ENCODE results near the gene S100A7A. TPM values are rescaled to one million over a fixed set of nuclear protein-coding genes. Genes with fewer than 3 reads are reported as not detected.

The S100A7A gene
- total and polyA plus RNA-seq, 2 donors (not counting 3 experiments of a cell fraction or from before 2014, with no cell fraction given), result not detected

DNA sequence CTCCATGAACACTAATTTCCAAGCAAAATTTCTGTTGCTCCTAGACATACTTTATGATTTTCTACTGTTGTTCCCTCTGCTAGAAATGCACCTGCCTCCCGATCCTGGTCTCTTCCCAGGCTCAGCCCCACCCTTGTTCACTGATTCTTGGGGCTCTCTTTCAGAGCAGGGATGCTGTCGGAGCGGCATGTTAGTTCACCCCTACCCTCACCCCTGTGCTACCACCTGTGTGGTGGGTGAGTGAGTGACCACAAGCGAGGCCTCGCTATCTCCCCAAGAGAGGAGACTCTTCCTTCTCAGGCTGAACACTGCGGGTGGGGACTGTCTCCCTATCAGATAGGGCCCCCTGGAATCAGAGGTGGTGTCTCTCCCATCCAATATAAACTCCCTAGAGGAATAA lies 20.5 kb upstream of the S100A7A start:
- Histone ChIP-seq H3K4me3 (replicated peaks in 1 of 3; ENCODE audit: insufficient read depth in 1 of 3, low read depth in 1 of 3, low read length in 3 of 3) (no peak overlapping the region), H3K9me3 (replicated peaks; ENCODE audit: control insufficient read depth, insufficient read depth, low read length) (no peaks in the 10 kb centered on the region), H3K4me1 (ENCODE audit: control insufficient read depth, extremely low read depth, insufficient read depth, low read length) (no peaks in the 10 kb centered on the region), H3K4me2 (ENCODE audit: insufficient read depth, low read length) (no peak overlapping the region), H3K27me3 (ENCODE audit: control insufficient read depth in 2 of 2, insufficient read depth in 2 of 2, low read length in 2 of 2) (peaks cover 0 to 1% of the 10 kb centered on the region in 2 experiments), H2AFZ (ENCODE audit: low read depth, low read length) (no peak overlapping the region), H4K20me1 (replicated peaks; ENCODE audit: control insufficient read depth, extremely low read depth, insufficient read depth, low read length) (no peaks in the 10 kb centered on the region), H3K9ac (replicated peaks; ENCODE audit: extremely low read depth, insufficient read depth, low read length) (no peak overlapping the region), H3K36me3 (ENCODE audit: control insufficient read depth in 2 of 2, extremely low read depth in 1 of 2, insufficient read depth in 2 of 2, low read length in 2 of 2) (no peaks in the 10 kb centered on the region), H3K79me2 (ENCODE audit: control insufficient read depth, insufficient read depth, low read length) (no peaks in the 10 kb centered on the region), H3K27ac (ENCODE audit: insufficient read depth, low read depth, low read length) (no peak overlapping the region), H3K9me1 (replicated peaks; ENCODE audit: control insufficient read depth, extremely low read depth, insufficient read depth, low read length) (no peaks in the 10 kb centered on the region)
- DNase-seq (ENCODE audit: low read depth, low spot score) (no peak), FAIRE-seq (no peak)
- dilution Hi-C loops (cut with MboI; ENCODE audit: extremely low pct_ligation_motif_present, low sequenced_read_pairs) (no loop called here), intact Hi-C loops (cut with micrococcal nuclease) (no loop called here)
- TF ChIP-seq EZH2 (IDR thresholded peaks at IDR 0.05; ENCODE audit: borderline replicate concordance, low read depth, low read length, severe bottlenecking) (no peak), GATA2 (IDR thresholded peaks at IDR 0.05; ENCODE audit: insufficient read depth, insufficient read length, low read depth, low read length) (no peak), JUN (IDR thresholded peaks at IDR 0.05; ENCODE audit: borderline replicate concordance, insufficient read depth, insufficient read length, low read depth) (no peak), FOS (IDR thresholded peaks at IDR 0.05; ENCODE audit: borderline replicate concordance, insufficient read depth, low read length) (no peak), POLR2AphosphoS5 (IDR thresholded peaks at IDR 0.05; ENCODE audit: insufficient read depth, low read depth, low read length) (no peak), POLR2A (IDR thresholded peaks at IDR 0.05; ENCODE audit: low read depth, low read length) (no peak), MYC (IDR thresholded peaks at IDR 0.05; ENCODE audit: low read depth, low read length) (no peak)
- TF ChIP-seq, protein P1, sequence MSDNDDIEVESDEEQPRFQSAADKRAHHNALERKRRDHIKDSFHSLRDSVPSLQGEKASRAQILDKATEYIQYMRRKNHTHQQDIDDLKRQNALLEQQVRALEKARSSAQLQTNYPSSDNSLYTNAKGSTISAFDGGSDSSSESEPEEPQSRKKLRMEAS (IDR thresholded peaks at IDR 0.05; ENCODE audit: insufficient read depth, insufficient read length), result no peak
- TF ChIP-seq, protein P2, sequence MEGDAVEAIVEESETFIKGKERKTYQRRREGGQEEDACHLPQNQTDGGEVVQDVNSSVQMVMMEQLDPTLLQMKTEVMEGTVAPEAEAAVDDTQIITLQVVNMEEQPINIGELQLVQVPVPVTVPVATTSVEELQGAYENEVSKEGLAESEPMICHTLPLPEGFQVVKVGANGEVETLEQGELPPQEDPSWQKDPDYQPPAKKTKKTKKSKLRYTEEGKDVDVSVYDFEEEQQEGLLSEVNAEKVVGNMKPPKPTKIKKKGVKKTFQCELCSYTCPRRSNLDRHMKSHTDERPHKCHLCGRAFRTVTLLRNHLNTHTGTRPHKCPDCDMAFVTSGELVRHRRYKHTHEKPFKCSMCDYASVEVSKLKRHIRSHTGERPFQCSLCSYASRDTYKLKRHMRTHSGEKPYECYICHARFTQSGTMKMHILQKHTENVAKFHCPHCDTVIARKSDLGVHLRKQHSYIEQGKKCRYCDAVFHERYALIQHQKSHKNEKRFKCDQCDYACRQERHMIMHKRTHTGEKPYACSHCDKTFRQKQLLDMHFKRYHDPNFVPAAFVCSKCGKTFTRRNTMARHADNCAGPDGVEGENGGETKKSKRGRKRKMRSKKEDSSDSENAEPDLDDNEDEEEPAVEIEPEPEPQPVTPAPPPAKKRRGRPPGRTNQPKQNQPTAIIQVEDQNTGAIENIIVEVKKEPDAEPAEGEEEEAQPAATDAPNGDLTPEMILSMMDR (IDR thresholded peaks at IDR 0.05; ENCODE audit: extremely low read depth in 1 of 2, insufficient read depth in 1 of 2, low read depth in 1 of 2, low read length in 2 of 2), result no peak
- POLR2A ChIA-PET, result no interaction called here
- CTCF ChIA-PET, result interaction anchor here (1.2 kb wide), 1 partner anchor 9 kb away, joined by 3 read pairs; no protein-coding TSS in a partner anchor
- BruUV-seq (replicated peaks), result no TSS peak

All from endothelial cell of umbilical vein (primary cell).